ENCODE data around the gene PTPN21.

Gene PTPN21

GRCh38 chr14:88554457-88555286 lies at the start of gene PTPN21:
PTPN21 (minus strand) TSS chr14:88555007; CDS start chr14:88550417, 4,590 bp downstream.
- peaks cover 22% of the 10 kb centered on the region for H3K4me1 ChIP-seq (ENCODE audit: control insufficient read depth, insufficient read depth, low read length)
- H3K27ac ChIP-seq (ENCODE audit: low read depth, low read length) = peak within 1 kb of the TSS; percentile 91
- peak within 1 kb of the TSS; percentile 88 for H3K9ac ChIP-seq (ENCODE audit: low read depth, low read length)
- H3K27me3 ChIP-seq (ENCODE audit: control insufficient read depth, insufficient read depth, low read length) = peaks cover 20% of the 10 kb centered on the region
- H3K4me3 ChIP-seq (ENCODE audit: low read depth, low read length) = peak within 1 kb of the TSS; percentile 99
- H3K36me3 ChIP-seq (ENCODE audit: control insufficient read depth, insufficient read depth, low read length) = 0 out of 2 replicates have a peak, but pooled peaks cover 4% of the 10 kb centered on the region
- H3K9me3 ChIP-seq (ENCODE audit: control insufficient read depth, insufficient read depth, low read length) = no peaks in the 10 kb centered on the region

- Histone ChIP-seq H3K4me1 (ENCODE audit: control insufficient read depth, insufficient read depth, low read length) (no peaks in the 10 kb centered on the region), H3K9me3 (ENCODE audit: control insufficient read depth, insufficient read depth, low read length) (no peaks in the 10 kb centered on the region), H3K27me3 (ENCODE audit: control insufficient read depth, insufficient read depth, low read length) (no peaks in the 10 kb centered on the region), H3K36me3 (ENCODE audit: control insufficient read depth, insufficient read depth, low read length) (peaks cover 100% of the 10 kb centered on the region), H3K9ac (ENCODE audit: low read depth, low read length) (no peak overlapping the region), H3K4me3 (ENCODE audit: low read depth, low read length) (no peak overlapping the region), H3K27ac (ENCODE audit: low read depth, low read length) (no peak overlapping the region)
Measured at GRCh38 chr14:88604212-88604611, 49.4 kb upstream of the PTPN21 start.

GRCh38 chr14:88599761-88600439 lies 45.1 kb upstream of the PTPN21 start:
- Histone ChIP-seq H3K27ac (ENCODE audit: low read depth, low read length) (no peak overlapping the region), H3K36me3 (ENCODE audit: control insufficient read depth, insufficient read depth, low read length) (peaks cover 99% of the 10 kb centered on the region), H3K4me3 (ENCODE audit: low read depth, low read length) (no peak overlapping the region), H3K4me1 (ENCODE audit: control insufficient read depth, insufficient read depth, low read length) (no peaks in the 10 kb centered on the region), H3K9ac (ENCODE audit: low read depth, low read length) (no peak overlapping the region), H3K9me3 (ENCODE audit: control insufficient read depth, insufficient read depth, low read length) (no peaks in the 10 kb centered on the region), H3K27me3 (ENCODE audit: control insufficient read depth, insufficient read depth, low read length) (no peaks in the 10 kb centered on the region)

GRCh38 chr14:88599326-88599725 lies 44.5 kb upstream of the PTPN21 start:
- H3K9me3 ChIP-seq (ENCODE audit: control insufficient read depth, insufficient read depth, low read length) = no peaks in the 10 kb centered on the region
- H3K4me1 ChIP-seq (ENCODE audit: control insufficient read depth, insufficient read depth, low read length) = no peaks in the 10 kb centered on the region
- H3K27me3 ChIP-seq (ENCODE audit: control insufficient read depth, insufficient read depth, low read length) = no peaks in the 10 kb centered on the region
- H3K9ac ChIP-seq (ENCODE audit: low read depth, low read length) = no peak overlapping the region
- H3K4me3 ChIP-seq (ENCODE audit: low read depth, low read length) = no peak overlapping the region
- H3K27ac ChIP-seq (ENCODE audit: low read depth, low read length) = no peak overlapping the region
- peaks cover 99% of the 10 kb centered on the region for H3K36me3 ChIP-seq (ENCODE audit: control insufficient read depth, insufficient read depth, low read length)

GRCh38 chr14:88598097-88598675 lies 43.4 kb upstream of the PTPN21 start:
- Histone ChIP-seq H3K27ac (ENCODE audit: low read depth, low read length) (no peak overlapping the region), H3K4me3 (ENCODE audit: low read depth, low read length) (no peak overlapping the region), H3K36me3 (ENCODE audit: control insufficient read depth, insufficient read depth, low read length) (peaks cover 98% of the 10 kb centered on the region), H3K9me3 (ENCODE audit: control insufficient read depth, insufficient read depth, low read length) (no peaks in the 10 kb centered on the region), H3K27me3 (ENCODE audit: control insufficient read depth, insufficient read depth, low read length) (no peaks in the 10 kb centered on the region), H3K4me1 (ENCODE audit: control insufficient read depth, insufficient read depth, low read length) (no peaks in the 10 kb centered on the region), H3K9ac (ENCODE audit: low read depth, low read length) (no peak overlapping the region)

GRCh38 chr14:88597601-88598000 lies 42.8 kb upstream of the PTPN21 start:
- no peaks in the 10 kb centered on the region for H3K4me1 ChIP-seq (ENCODE audit: control insufficient read depth, insufficient read depth, low read length)

GRCh38 chr14:88597038-88597437 lies 42.2 kb upstream of the PTPN21 start:
- no peak overlapping the region for H3K4me3 ChIP-seq (ENCODE audit: low read depth, low read length)
- no peaks in the 10 kb centered on the region for H3K4me1 ChIP-seq (ENCODE audit: control insufficient read depth, insufficient read depth, low read length)
- H3K27me3 ChIP-seq (ENCODE audit: control insufficient read depth, insufficient read depth, low read length) = no peaks in the 10 kb centered on the region
- H3K36me3 ChIP-seq (ENCODE audit: control insufficient read depth, insufficient read depth, low read length) = peaks cover 90% of the 10 kb centered on the region
- H3K27ac ChIP-seq (ENCODE audit: low read depth, low read length) = no peak overlapping the region
- no peaks in the 10 kb centered on the region for H3K9me3 ChIP-seq (ENCODE audit: control insufficient read depth, insufficient read depth, low read length)
- no peak overlapping the region for H3K9ac ChIP-seq (ENCODE audit: low read depth, low read length)

More at GRCh38 chr14:88597601-88598000, 42.8 kb upstream of the PTPN21 start:
- peaks cover 93% of the 10 kb centered on the region for H3K36me3 ChIP-seq (ENCODE audit: control insufficient read depth, insufficient read depth, low read length)
- H3K9me3 ChIP-seq (ENCODE audit: control insufficient read depth, insufficient read depth, low read length) = no peaks in the 10 kb centered on the region
- H3K27ac ChIP-seq (ENCODE audit: low read depth, low read length) = no peak overlapping the region
- H3K9ac ChIP-seq (ENCODE audit: low read depth, low read length) = no peak overlapping the region
- H3K4me3 ChIP-seq (ENCODE audit: low read depth, low read length) = no peak overlapping the region
- H3K27me3 ChIP-seq (ENCODE audit: control insufficient read depth, insufficient read depth, low read length) = no peaks in the 10 kb centered on the region

GRCh38 chr14:88592031-88592430 lies 37.2 kb upstream of the PTPN21 start:
- no peak overlapping the region for H3K27ac ChIP-seq (ENCODE audit: low read depth, low read length)
- H3K9ac ChIP-seq (ENCODE audit: low read depth, low read length) = no peak overlapping the region
- peaks cover 87% of the 10 kb centered on the region for H3K36me3 ChIP-seq (ENCODE audit: control insufficient read depth, insufficient read depth, low read length)
- H3K27me3 ChIP-seq (ENCODE audit: control insufficient read depth, insufficient read depth, low read length) = no peaks in the 10 kb centered on the region
- no peak overlapping the region for H3K4me3 ChIP-seq (ENCODE audit: low read depth, low read length)
- no peaks in the 10 kb centered on the region for H3K9me3 ChIP-seq (ENCODE audit: control insufficient read depth, insufficient read depth, low read length)
- H3K4me1 ChIP-seq (ENCODE audit: control insufficient read depth, insufficient read depth, low read length) = no peaks in the 10 kb centered on the region

GRCh38 chr14:88590173-88590572 lies 35.4 kb upstream of the PTPN21 start:
- H3K27ac ChIP-seq (ENCODE audit: low read depth, low read length) = no peak overlapping the region
- H3K9ac ChIP-seq (ENCODE audit: low read depth, low read length) = no peak overlapping the region
- no peaks in the 10 kb centered on the region for H3K27me3 ChIP-seq (ENCODE audit: control insufficient read depth, insufficient read depth, low read length)
- no peaks in the 10 kb centered on the region for H3K9me3 ChIP-seq (ENCODE audit: control insufficient read depth, insufficient read depth, low read length)
- H3K4me3 ChIP-seq (ENCODE audit: low read depth, low read length) = no peak overlapping the region
- no peaks in the 10 kb centered on the region for H3K4me1 ChIP-seq (ENCODE audit: control insufficient read depth, insufficient read depth, low read length)
- H3K36me3 ChIP-seq (ENCODE audit: control insufficient read depth, insufficient read depth, low read length) = peaks cover 86% of the 10 kb centered on the region

GRCh38 chr14:88588081-88588480 lies 33.3 kb upstream of the PTPN21 start:
- no peaks in the 10 kb centered on the region for H3K9me3 ChIP-seq (ENCODE audit: control insufficient read depth, insufficient read depth, low read length)
- no peak overlapping the region for H3K9ac ChIP-seq (ENCODE audit: low read depth, low read length)
- H3K36me3 ChIP-seq (ENCODE audit: control insufficient read depth, insufficient read depth, low read length) = peaks cover 87% of the 10 kb centered on the region
- no peaks in the 10 kb centered on the region for H3K27me3 ChIP-seq (ENCODE audit: control insufficient read depth, insufficient read depth, low read length)
- H3K4me1 ChIP-seq (ENCODE audit: control insufficient read depth, insufficient read depth, low read length) = no peaks in the 10 kb centered on the region
- H3K27ac ChIP-seq (ENCODE audit: low read depth, low read length) = no peak overlapping the region
- no peak overlapping the region for H3K4me3 ChIP-seq (ENCODE audit: low read depth, low read length)

- Histone ChIP-seq H3K9ac (ENCODE audit: low read depth, low read length) (no peak overlapping the region), H3K4me1 (ENCODE audit: control insufficient read depth, insufficient read depth, low read length) (no peaks in the 10 kb centered on the region), H3K27ac (ENCODE audit: low read depth, low read length) (no peak overlapping the region), H3K4me3 (ENCODE audit: low read depth, low read length) (no peak overlapping the region), H3K36me3 (ENCODE audit: control insufficient read depth, insufficient read depth, low read length) (peaks cover 96% of the 10 kb centered on the region), H3K9me3 (ENCODE audit: control insufficient read depth, insufficient read depth, low read length) (no peaks in the 10 kb centered on the region), H3K27me3 (ENCODE audit: control insufficient read depth, insufficient read depth, low read length) (no peaks in the 10 kb centered on the region)
Measured at GRCh38 chr14:88584451-88584850, 29.6 kb upstream of the PTPN21 start.

Data from HUES48 (cell line).